CD4-positive, CD25-positive, alpha-beta regulatory T cell (primary cell): Measurements from ENCODE around the gene PDGFD. TPM values are rescaled to one million over a fixed set of nuclear protein-coding genes. Genes with fewer than 3 reads are reported as not detected.

ENCODE experiments used
- ATAC-seq, 2 donors: fragments of 150-1000 bp; cut with Tn5 transposase; one replicate each; pipeline ENCODE4 v1.10.0; 2021; ENCODE audit warnings: low read depth in 2 of 2, moderate number of reproducible peaks in 2 of 2, moderate library complexity in 1 of 2
- DNase-seq, 3 donors: peaks; one replicate each; pipeline versions ENCODE4 v3.0.0 to v3.0.0-alpha.2; 2012 to 2022; ENCODE audit warnings: mixed read lengths in 1 of 3
- H3K27ac ChIP-seq: one replicate; pipeline ENCODE4 v1.7.0; 2013; ENCODE audit warnings: mild to moderate bottlenecking, low read length; ENCODE audit not compliant: insufficient read depth, poor library complexity, severe bottlenecking
- H3K27me3 ChIP-seq: one replicate; pipeline ENCODE4 v1.7.0; 2013; ENCODE audit warnings: low read length; ENCODE audit not compliant: control insufficient read depth, insufficient read depth
- H3K36me3 ChIP-seq: one replicate; pipeline ENCODE4 v1.7.0; 2013; ENCODE audit warnings: mild to moderate bottlenecking, low read length, moderate library complexity; ENCODE audit not compliant: control insufficient read depth, insufficient read depth
- H3K4me1 ChIP-seq: 2 replicates; pipeline ENCODE4 v1.7.0; 2013; ENCODE audit warnings: mild to moderate bottlenecking, low read length; ENCODE audit not compliant: insufficient read depth, control insufficient read depth, poor library complexity, severe bottlenecking
- H3K4me3 ChIP-seq: one replicate; pipeline ENCODE4 v1.7.0; 2013; ENCODE audit warnings: low read depth, mild to moderate bottlenecking, low read length, moderate library complexity
- H3K9me3 ChIP-seq, 2 experiments: 1 replicate in 1 of 2; 2 replicates in 1 of 2; pipeline ENCODE4 v1.7.0; 2013; ENCODE audit warnings: low read length in 2 of 2, mild to moderate bottlenecking in 1 of 2, moderate library complexity in 1 of 2; ENCODE audit not compliant: control insufficient read depth in 2 of 2
- H3K27ac Mint-ChIP-seq, 3 donors: one replicate each; pipeline ENCODE4 v1.8.0; 2020 to 2022; ENCODE audit warnings: mild to moderate bottlenecking in 3 of 3, mixed read lengths in 3 of 3, moderate library complexity in 2 of 3
- H3K27me3 Mint-ChIP-seq: one replicate; pipeline ENCODE4 v1.8.0; 2022; ENCODE audit warnings: mild to moderate bottlenecking, mixed read lengths
- H3K36me3 Mint-ChIP-seq: one replicate; pipeline ENCODE4 v1.8.0; 2020; ENCODE audit warnings: mixed read lengths
- H3K4me1 Mint-ChIP-seq, 4 donors: one replicate each; pipeline ENCODE4 v1.8.0; 2020 to 2022; ENCODE audit warnings: mixed read lengths in 4 of 4, mild to moderate bottlenecking in 1 of 4
- H3K4me3 Mint-ChIP-seq, 4 donors: one replicate each; pipeline ENCODE4 v1.8.0; 2020 to 2022; ENCODE audit warnings: mild to moderate bottlenecking in 4 of 4, mixed read lengths in 4 of 4, moderate library complexity in 3 of 4
- H3K9me3 Mint-ChIP-seq, 7 donors: one replicate each; pipeline ENCODE4 v1.8.0; 2020 to 2022; ENCODE audit warnings: mixed read lengths in 7 of 7, mild to moderate bottlenecking in 3 of 7, moderate library complexity in 2 of 7
- polyA plus RNA-seq, 4 donors: library from polyadenylated mRNA; unstranded; fragments of 300-500 nt; fragmentation: Illumina TruSeq; gene quantifications; one replicate each; pipeline ENCODE4 v1.2.3, GENCODE V29; 2021
- total RNA-seq: library from RNA; stranded (reverse); gene quantifications from one replicate; pipeline ENCODE4 v1.2.3, GENCODE V29; 2022

The PDGFD gene
- total and polyA plus RNA-seq, 5 donors from 2014 or later = 0.05 TPM; not detected in 4

DNA sequence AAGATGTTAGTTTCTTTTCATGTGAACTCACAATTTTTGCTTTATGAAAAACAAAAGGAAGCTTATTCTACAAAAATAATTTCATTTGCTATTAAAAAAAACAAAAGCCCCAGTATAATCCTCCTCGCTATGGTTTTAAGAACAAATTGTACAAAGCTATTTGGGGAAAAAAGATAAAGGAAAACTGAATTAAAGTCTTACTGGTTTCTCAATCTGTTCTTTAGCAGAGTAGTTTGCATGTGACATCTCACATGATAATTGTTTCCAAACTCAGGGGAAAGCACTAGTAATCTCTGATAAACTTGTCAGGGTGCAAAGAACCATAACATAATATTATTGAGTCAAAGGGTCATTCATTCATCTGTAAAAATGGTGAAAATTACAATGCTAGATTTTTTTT, 130.4 kb downstream of the PDGFD start:
- Mint-ChIP-seq H3K27me3 (no peaks in the 10 kb centered on the region), H3K27ac (no peak overlapping the region), H3K36me3 (no peaks in the 10 kb centered on the region), H3K4me1 (no peaks in the 10 kb centered on the region), H3K9me3 (peaks cover 0 to 4% (median 0%) of the 10 kb centered on the region in 7 donors), H3K4me3 (no peak overlapping the region)
- Histone ChIP-seq H3K36me3 (no peaks in the 10 kb centered on the region), H3K9me3 (no peaks in the 10 kb centered on the region), H3K27ac (no peak overlapping the region), H3K27me3 (no peaks in the 10 kb centered on the region), H3K4me1 (no peaks in the 10 kb centered on the region), H3K4me3 (no peak overlapping the region)
- ATAC-seq (no peak), DNase-seq (no peak)

DNA sequence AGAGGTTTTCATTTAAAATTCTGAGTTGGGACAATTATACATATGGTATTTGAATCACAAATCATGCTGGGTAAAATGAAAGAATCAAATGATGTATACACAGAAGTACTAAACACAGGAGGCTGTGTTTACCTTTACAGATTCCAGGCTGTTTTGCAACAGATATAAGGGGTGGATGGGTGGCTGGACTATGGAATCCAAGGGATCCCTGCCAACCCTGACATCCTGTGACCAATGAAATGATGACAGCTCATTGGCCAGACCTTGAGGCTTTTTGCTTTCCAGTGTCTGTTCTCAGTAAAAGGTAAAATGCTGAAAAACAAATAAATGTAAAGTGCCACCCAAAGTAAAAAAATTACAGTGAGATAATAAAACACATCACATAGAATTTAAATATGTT, 130.8 kb downstream of the PDGFD start:
- no peaks in the 10 kb centered on the region for H3K27me3 ChIP-seq
- peaks cover 0 to 4% (median 0%) of the 10 kb centered on the region in 7 donors for H3K9me3 Mint-ChIP-seq

DNA sequence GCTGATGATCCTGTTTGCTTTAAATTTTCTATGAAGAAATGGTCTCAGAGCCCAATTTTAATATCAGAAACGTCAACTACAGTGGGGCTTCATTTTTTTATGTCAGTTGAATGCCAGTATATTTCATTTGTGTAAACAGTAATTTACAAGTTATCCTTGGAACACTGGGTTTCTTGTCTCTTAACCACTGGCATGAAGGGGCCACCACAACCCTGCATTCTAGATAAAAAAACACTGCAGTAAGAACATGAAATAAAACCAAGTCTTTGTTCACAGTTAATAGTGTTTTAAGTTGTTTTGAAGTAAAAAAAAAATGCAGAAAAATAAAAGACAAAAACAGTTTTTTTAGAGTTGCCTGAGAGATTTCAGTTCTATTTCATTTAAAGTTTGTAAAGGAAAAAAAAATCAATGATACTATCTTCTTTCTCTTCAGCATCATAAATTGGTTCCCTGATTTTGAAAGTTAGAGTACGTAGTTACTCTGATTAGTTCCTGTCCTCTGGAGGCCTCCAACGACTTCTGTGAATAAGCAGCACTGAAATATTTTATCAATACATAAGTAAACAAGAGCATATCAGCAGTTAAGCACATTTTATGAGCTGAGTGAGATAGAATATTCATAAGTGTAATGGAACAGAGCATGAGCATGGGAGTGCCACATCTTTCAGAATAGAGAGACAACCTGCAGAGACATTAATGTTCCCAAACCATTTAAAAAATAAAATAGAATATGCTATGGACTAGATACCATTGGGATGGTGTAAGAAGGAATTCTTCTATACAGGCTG, 135.3 kb downstream of the PDGFD start:
- Histone ChIP-seq H3K36me3 (no peaks in the 10 kb centered on the region), H3K27me3 (no peaks in the 10 kb centered on the region), H3K4me3 (no peak overlapping the region), H3K9me3 (no peaks in the 10 kb centered on the region), H3K4me1 (no peaks in the 10 kb centered on the region), H3K27ac (no peak overlapping the region)
- Mint-ChIP-seq H3K4me1 (no peaks in the 10 kb centered on the region), H3K27me3 (no peaks in the 10 kb centered on the region), H3K27ac (no peak overlapping the region), H3K9me3 (peaks cover 0 to 4% (median 0%) of the 10 kb centered on the region in 7 donors), H3K4me3 (no peak overlapping the region), H3K36me3 (no peaks in the 10 kb centered on the region)
- ATAC-seq (no peak), DNase-seq (no peak)

More for the DNA sequence above, 130.8 kb downstream of the PDGFD start:
- Histone ChIP-seq H3K36me3 (no peaks in the 10 kb centered on the region), H3K4me3 (no peak overlapping the region), H3K27ac (no peak overlapping the region), H3K4me1 (no peaks in the 10 kb centered on the region), H3K9me3 (no peaks in the 10 kb centered on the region)
- ATAC-seq (no peak), DNase-seq (no peak)
- H3K36me3 Mint-ChIP-seq = no peaks in the 10 kb centered on the region
- no peaks in the 10 kb centered on the region for H3K4me1 Mint-ChIP-seq
- no peak overlapping the region for H3K27ac Mint-ChIP-seq
- H3K27me3 Mint-ChIP-seq = no peaks in the 10 kb centered on the region
- no peak overlapping the region for H3K4me3 Mint-ChIP-seq

DNA sequence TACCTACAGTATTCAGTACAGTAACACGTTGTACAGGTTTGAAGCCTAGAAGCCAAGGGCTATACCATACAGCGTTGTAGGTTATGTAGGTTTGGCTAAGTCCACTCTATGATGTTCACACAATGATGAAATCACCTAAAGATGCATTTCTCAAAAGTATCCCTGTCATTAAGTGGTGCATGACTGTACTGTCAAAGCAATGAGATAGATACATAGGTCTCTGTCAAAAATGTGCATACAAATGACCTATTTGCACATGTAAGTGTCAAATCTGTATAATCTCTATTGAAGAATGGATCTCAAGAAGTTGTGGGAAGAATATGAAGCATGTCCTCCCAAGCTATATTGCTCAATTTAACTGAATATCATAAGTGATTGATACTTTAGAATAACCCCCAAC, 139.4 kb downstream of the PDGFD start:
- ATAC-seq (no peak), DNase-seq (no peak)
- Histone ChIP-seq H3K27ac (no peak overlapping the region), H3K4me1 (no peaks in the 10 kb centered on the region), H3K36me3 (no peaks in the 10 kb centered on the region), H3K27me3 (no peaks in the 10 kb centered on the region), H3K4me3 (no peak overlapping the region), H3K9me3 (no peaks in the 10 kb centered on the region)
- no peaks in the 10 kb centered on the region for H3K27me3 Mint-ChIP-seq
- H3K4me3 Mint-ChIP-seq = no peak overlapping the region
- no peaks in the 10 kb centered on the region for H3K4me1 Mint-ChIP-seq
- H3K36me3 Mint-ChIP-seq = no peaks in the 10 kb centered on the region
- no peak overlapping the region for H3K27ac Mint-ChIP-seq
- peaks cover 0 to 9% (median 0%) of the 10 kb centered on the region in 7 donors for H3K9me3 Mint-ChIP-seq

DNA sequence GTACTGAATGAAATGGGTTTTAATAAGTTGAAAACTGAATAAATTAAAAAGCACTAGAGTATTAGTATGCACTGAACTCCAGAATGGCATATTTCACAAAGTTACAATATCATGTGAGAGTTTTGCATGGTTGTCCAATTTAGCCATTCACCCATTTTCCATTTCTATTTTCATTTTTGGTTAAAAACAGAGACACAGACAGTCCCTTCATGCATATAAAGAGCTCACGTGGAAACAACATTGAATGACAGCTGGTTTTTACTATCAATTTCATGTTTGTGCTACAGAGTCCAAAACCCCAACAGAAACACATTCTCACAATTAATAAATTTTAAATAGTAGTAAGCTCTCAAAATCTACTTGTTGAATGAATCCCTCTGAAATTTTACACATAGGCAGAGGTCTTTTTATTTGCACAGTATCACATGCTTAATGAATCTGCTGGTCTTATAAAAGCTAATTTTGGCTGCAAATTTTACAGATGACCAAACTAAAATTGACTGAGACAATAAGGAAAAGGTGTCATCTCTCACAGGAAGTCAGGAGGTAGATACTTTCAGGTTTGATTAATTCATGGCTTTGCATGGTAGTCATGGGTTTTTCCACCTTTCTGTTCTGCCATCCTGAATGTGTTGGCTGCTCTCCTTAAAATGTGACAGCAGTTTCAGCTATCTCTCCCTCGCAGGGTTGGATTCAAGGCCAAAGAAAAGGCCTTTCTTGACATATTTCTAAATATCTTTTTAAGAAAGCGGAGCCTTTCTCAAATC, 148.1 kb downstream of the PDGFD start:
- Histone ChIP-seq H3K36me3 (no peaks in the 10 kb centered on the region), H3K27ac (no peak overlapping the region), H3K9me3 (no peaks in the 10 kb centered on the region), H3K4me1 (no peaks in the 10 kb centered on the region), H3K27me3 (no peaks in the 10 kb centered on the region), H3K4me3 (no peak overlapping the region)
- H3K9me3 Mint-ChIP-seq = peaks cover 0 to 1% (median 0%) of the 10 kb centered on the region in 7 donors
- H3K36me3 Mint-ChIP-seq = no peaks in the 10 kb centered on the region
- no peak overlapping the region for H3K27ac Mint-ChIP-seq
- DNase-seq (no peak), ATAC-seq (no peak)
- H3K27me3 Mint-ChIP-seq = no peaks in the 10 kb centered on the region
- H3K4me1 Mint-ChIP-seq = no peaks in the 10 kb centered on the region
- no peak overlapping the region for H3K4me3 Mint-ChIP-seq

DNA sequence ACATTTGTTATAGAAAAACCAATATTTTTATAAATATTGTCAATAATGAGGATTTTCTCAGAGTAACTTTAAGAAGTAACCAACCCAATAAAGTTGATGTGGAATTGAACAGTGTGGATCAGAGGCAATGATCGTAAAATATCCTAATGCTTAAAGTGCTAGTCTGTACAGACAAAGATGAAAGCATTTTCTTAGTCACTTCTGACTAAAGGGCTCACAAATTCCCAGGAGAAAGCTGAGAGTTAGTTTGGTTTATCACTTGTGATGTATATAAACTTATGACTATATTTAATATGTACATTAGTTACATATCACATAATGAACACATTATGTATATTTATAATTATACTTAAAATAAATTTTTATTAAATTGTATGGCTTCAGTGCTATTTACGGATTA, 152.9 kb downstream of the PDGFD start:
- H3K4me1 ChIP-seq = no peaks in the 10 kb centered on the region
- H3K4me1 Mint-ChIP-seq = no peaks in the 10 kb centered on the region
- no peak overlapping the region for H3K4me3 ChIP-seq
- no peak overlapping the region for H3K4me3 Mint-ChIP-seq
- ATAC-seq = no peak
- no peaks in the 10 kb centered on the region for H3K27me3 Mint-ChIP-seq
- H3K27me3 ChIP-seq = no peaks in the 10 kb centered on the region
- no peaks in the 10 kb centered on the region for H3K36me3 Mint-ChIP-seq
- peaks cover 0 to 4% (median 0%) of the 10 kb centered on the region in 7 donors for H3K9me3 Mint-ChIP-seq
- H3K36me3 ChIP-seq = no peaks in the 10 kb centered on the region
- no peak for DNase-seq
- H3K27ac Mint-ChIP-seq = no peak overlapping the region
- H3K9me3 ChIP-seq = no peaks in the 10 kb centered on the region
- no peak overlapping the region for H3K27ac ChIP-seq

DNA sequence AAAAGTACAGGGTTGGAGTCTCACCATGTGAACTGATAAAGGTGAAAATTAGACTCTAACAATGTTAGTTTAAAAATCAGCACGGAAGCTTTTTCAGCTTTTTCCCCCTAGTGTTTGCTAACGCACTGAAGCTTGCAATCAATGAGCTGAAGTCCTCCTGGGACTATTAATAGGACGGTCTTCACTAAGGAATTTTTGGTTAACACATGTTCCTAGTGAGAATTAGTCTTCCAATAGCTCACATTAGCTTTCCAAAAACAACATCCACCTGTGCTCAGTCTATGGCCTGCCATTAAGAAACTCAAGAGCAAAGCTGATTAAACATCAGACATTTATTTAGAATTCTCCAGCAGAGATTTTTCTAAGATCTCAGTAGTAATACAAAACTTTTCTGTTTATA, 154.2 kb downstream of the PDGFD start:
- Mint-ChIP-seq H3K27me3 (no peaks in the 10 kb centered on the region), H3K27ac (no peak overlapping the region), H3K4me3 (no peak overlapping the region), H3K4me1 (no peaks in the 10 kb centered on the region), H3K36me3 (no peaks in the 10 kb centered on the region), H3K9me3 (peaks cover 0 to 4% (median 0%) of the 10 kb centered on the region in 7 donors)
- no peaks in the 10 kb centered on the region for H3K4me1 ChIP-seq
- H3K27ac ChIP-seq = no peak overlapping the region
- H3K4me3 ChIP-seq = no peak overlapping the region
- DNase-seq (no peak), ATAC-seq (no peak)
- H3K27me3 ChIP-seq = no peaks in the 10 kb centered on the region
- H3K9me3 ChIP-seq = no peaks in the 10 kb centered on the region
- H3K36me3 ChIP-seq = no peaks in the 10 kb centered on the region
